Fibroblast of gingiva (primary cell): ENCODE data around the gene SLC39A5.
"Not testable (repeated sequence)": the region's sequence is repeated elsewhere in the genome, so short reads cannot be mapped to it uniquely, and the experiment has no call there.

Source experiments
- DNase-seq: peaks from one replicate; pipeline ENCODE4 v3.0.0-alpha.2; 2011; ENCODE audit warnings: low read depth

Gene SLC39A5

GRCh38 chr12:56280849-56281248 lies 51.0 kb downstream of the SLC39A5 start:
- no peak for DNase-seq

GRCh38 chr12:56282030-56282429 lies 52.2 kb downstream of the SLC39A5 start:
- no peak for DNase-seq

- no peak for DNase-seq
Observed at GRCh38 chr12:56282579-56282978, 52.7 kb downstream of the SLC39A5 start.

- not testable (repeated sequence) for DNase-seq
Observed at GRCh38 chr12:56284263-56284662, 54.4 kb downstream of the SLC39A5 start.

GRCh38 chr12:56286044-56286830 lies 56.4 kb downstream of the SLC39A5 start:
- DNase-seq: peak; percentile 45
